OCI-LY1 (cell line): Measurements from ENCODE around the gene JUNB.

Experiments
- EZH2 ChIP-seq: fragments of 200-600 bp; sonication (generic), shearing (Covaris generic); IDR thresholded peaks from 2 replicates; pipeline ENCODE4 v1.8.0; 2017; ENCODE audit warnings: borderline replicate concordance, mixed run types, mild to moderate bottlenecking, antibody characterized with exemption, low read length, moderate library complexity, mixed read lengths
- TF ChIP-seq, protein P1 (sequence below): fragments of 200-600 bp; sonication (generic), shearing (Covaris generic); IDR thresholded peaks from 2 replicates; pipeline ENCODE4 v1.5.1; 2017; ENCODE audit warnings: mild to moderate bottlenecking, antibody characterized with exemption, low read length, moderate library complexity, mixed read lengths

DNA sequence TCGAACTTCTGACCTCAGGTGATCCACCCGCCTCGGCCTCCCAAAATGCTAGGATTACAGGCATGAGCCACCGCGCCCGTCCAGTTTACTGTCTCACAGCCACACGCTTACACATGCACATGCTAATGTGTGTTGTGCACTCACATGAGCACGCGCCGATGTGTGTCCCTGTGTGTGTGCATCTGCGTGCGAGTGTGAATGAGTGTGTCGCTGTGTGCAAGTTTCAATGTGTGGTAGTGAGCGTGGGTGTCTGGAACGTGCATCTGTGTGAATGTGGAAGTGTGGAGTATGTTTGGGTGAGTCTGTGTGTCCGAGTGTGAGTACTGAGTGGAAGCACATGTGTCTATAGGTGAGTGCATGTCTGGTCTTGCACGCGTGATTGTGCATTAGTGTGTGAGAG lies 51.2 kb downstream of the JUNB start:
- TF ChIP-seq, protein P1, sequence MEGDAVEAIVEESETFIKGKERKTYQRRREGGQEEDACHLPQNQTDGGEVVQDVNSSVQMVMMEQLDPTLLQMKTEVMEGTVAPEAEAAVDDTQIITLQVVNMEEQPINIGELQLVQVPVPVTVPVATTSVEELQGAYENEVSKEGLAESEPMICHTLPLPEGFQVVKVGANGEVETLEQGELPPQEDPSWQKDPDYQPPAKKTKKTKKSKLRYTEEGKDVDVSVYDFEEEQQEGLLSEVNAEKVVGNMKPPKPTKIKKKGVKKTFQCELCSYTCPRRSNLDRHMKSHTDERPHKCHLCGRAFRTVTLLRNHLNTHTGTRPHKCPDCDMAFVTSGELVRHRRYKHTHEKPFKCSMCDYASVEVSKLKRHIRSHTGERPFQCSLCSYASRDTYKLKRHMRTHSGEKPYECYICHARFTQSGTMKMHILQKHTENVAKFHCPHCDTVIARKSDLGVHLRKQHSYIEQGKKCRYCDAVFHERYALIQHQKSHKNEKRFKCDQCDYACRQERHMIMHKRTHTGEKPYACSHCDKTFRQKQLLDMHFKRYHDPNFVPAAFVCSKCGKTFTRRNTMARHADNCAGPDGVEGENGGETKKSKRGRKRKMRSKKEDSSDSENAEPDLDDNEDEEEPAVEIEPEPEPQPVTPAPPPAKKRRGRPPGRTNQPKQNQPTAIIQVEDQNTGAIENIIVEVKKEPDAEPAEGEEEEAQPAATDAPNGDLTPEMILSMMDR: no peak
- no peak for TF ChIP-seq EZH2
